CD14-positive monocyte (primary cell): ENCODE measurements around the gene VWC2L. TPM values are rescaled to one million over a fixed set of nuclear protein-coding genes. Genes with fewer than 3 reads are reported as not detected.

Experiments
- DNase-seq, 3 donors: peaks; one replicate each; pipeline ENCODE4 v3.0.0-alpha.2; 2011 to 2022
- H2AFZ ChIP-seq: 2 replicates; pipeline ENCODE4 v1.6.0; 2012; ENCODE audit warnings: mild to moderate bottlenecking, low read depth, low read length, inconsistent platforms; ENCODE audit not compliant: insufficient read depth, poor library complexity, severe bottlenecking
- H3K27ac ChIP-seq, 2 donors: 1 replicate in 1 of 2; 2 replicates in 1 of 2; pipeline ENCODE4 v1.5.1; 2012 to 2013; ENCODE audit warnings: low read length in 2 of 2, control low read depth in 1 of 2, inconsistent platforms in 1 of 2, low read depth in 1 of 2, mild to moderate bottlenecking in 1 of 2
- H3K27me3 ChIP-seq, 2 donors: one replicate each; pipeline versions ENCODE4 v1.6.0 to v1.6.1; 2011 to 2013; ENCODE audit warnings: low read length in 2 of 2; ENCODE audit not compliant: control insufficient read depth in 2 of 2, insufficient read depth in 2 of 2
- H3K36me3 ChIP-seq, 2 donors: replicated peaks in 1 of 2; 1 replicate in 1 of 2; 2 replicates in 1 of 2; pipeline versions ENCODE4 v1.5.1 to v1.6.1; 2012 to 2013; ENCODE audit warnings: low read length in 2 of 2, control low read depth in 1 of 2, inconsistent platforms in 1 of 2, mild to moderate bottlenecking in 1 of 2; ENCODE audit not compliant: insufficient read depth in 2 of 2, control insufficient read depth in 1 of 2
- H3K4me1 ChIP-seq, 2 donors: 1 replicate in 1 of 2; 2 replicates in 1 of 2; pipeline versions ENCODE4 v1.5.1 to v1.6.1; 2012 to 2013; ENCODE audit warnings: low read length in 2 of 2, control low read depth in 1 of 2, inconsistent platforms in 1 of 2, mild to moderate bottlenecking in 1 of 2, moderate library complexity in 1 of 2; ENCODE audit not compliant: insufficient read depth in 2 of 2, control insufficient read depth in 1 of 2
- H3K4me2 ChIP-seq: replicated peaks from 2 replicates; pipeline ENCODE3; 2012; ENCODE audit warnings: low read length, moderate library complexity, mild to moderate bottlenecking; ENCODE audit not compliant: poor library complexity, severe bottlenecking; ENCODE audit errors: extremely low read depth
- H3K4me3 ChIP-seq, 3 experiments: fragments of 200-600 bp in 1 of 3; sonication (generic) in 1 of 3; replicated peaks in 1 of 3; 1 replicate in 2 of 3; 2 replicates in 1 of 3; pipeline ENCODE4 v1.5.1; 2011 to 2013; ENCODE audit warnings: low read length in 3 of 3, mild to moderate bottlenecking in 3 of 3, control low read depth in 2 of 3, low read depth in 2 of 3, inconsistent platforms in 1 of 3, moderate library complexity in 1 of 3
- H3K79me2 ChIP-seq: 2 replicates; pipeline ENCODE4 v1.6.0; 2012; ENCODE audit warnings: mild to moderate bottlenecking, control low read depth, inconsistent platforms, low read length, moderate library complexity; ENCODE audit not compliant: insufficient read depth
- H3K9ac ChIP-seq: 2 replicates; pipeline ENCODE4 v1.6.0; 2017; ENCODE audit warnings: low read length, mild to moderate bottlenecking; ENCODE audit not compliant: insufficient read depth, poor library complexity, severe bottlenecking
- H3K9me3 ChIP-seq, 2 donors: replicated peaks in 1 of 2; 1 replicate in 1 of 2; 2 replicates in 1 of 2; pipeline versions ENCODE4 v1.5.1 to v1.6.1; 2012 to 2013; ENCODE audit warnings: low read length in 2 of 2, control low read depth in 1 of 2; ENCODE audit not compliant: control insufficient read depth in 1 of 2, insufficient read depth in 1 of 2
- H4K20me1 ChIP-seq: 2 replicates; pipeline ENCODE4 v1.6.0; 2012; ENCODE audit warnings: mild to moderate bottlenecking, low read length, control low read depth, moderate library complexity; ENCODE audit not compliant: insufficient read depth
- H3K27ac Mint-ChIP-seq, 7 donors: one replicate each; pipeline ENCODE4 v1.8.0; 2020; ENCODE audit warnings: mild to moderate bottlenecking in 7 of 7, mixed read lengths in 7 of 7, moderate library complexity in 6 of 7, inconsistent platforms in 2 of 7
- H3K27me3 Mint-ChIP-seq, 3 donors: one replicate each; pipeline ENCODE4 v1.8.0; 2021 to 2022; ENCODE audit warnings: low read depth in 3 of 3, mild to moderate bottlenecking in 3 of 3, mixed read lengths in 3 of 3, moderate library complexity in 3 of 3, inconsistent platforms in 1 of 3
- H3K36me3 Mint-ChIP-seq, 2 donors: one replicate each; pipeline ENCODE4 v1.8.0; 2020; ENCODE audit warnings: mixed read lengths in 2 of 2, inconsistent platforms in 1 of 2, mild to moderate bottlenecking in 1 of 2
- H3K4me1 Mint-ChIP-seq: one replicate; pipeline ENCODE4 v1.8.0; 2020; ENCODE audit warnings: mild to moderate bottlenecking, mixed read lengths
- H3K4me3 Mint-ChIP-seq, 2 donors: one replicate each; pipeline ENCODE4 v1.8.0; 2020; ENCODE audit warnings: mild to moderate bottlenecking in 2 of 2, mixed read lengths in 2 of 2, moderate library complexity in 1 of 2
- H3K9me3 Mint-ChIP-seq, 7 donors: one replicate each; pipeline ENCODE4 v1.8.0; 2020 to 2022; ENCODE audit warnings: mixed read lengths in 7 of 7, mild to moderate bottlenecking in 6 of 7, moderate library complexity in 6 of 7, inconsistent platforms in 2 of 7
- WGBS: methylation state at CpG from one replicate; pipeline ENCODE4 v1.1.5; 2013; ENCODE audit warnings: missing lambda C conversion rate; ENCODE audit not compliant: insufficient coverage; 5-methylcytosine and 5-hydroxymethylcytosine counted together
- intact Hi-C, 2 donors: fragments of 100-400 bp; cut with micrococcal nuclease; formaldehyde crosslinking; loops; one replicate each; pipeline versions ENCODE4 v1.15.0 to v1.15.1; 2023
- polyA plus RNA-seq, 3 donors: library from polyadenylated mRNA; depleted of rRNA in 1 of 3; unstranded in 2 of 3; stranded (reverse) in 1 of 3; fragments of 300-500 nt in 2 of 3; fragments of >200 nt in 1 of 3; fragmentation: Illumina TruSeq in 2 of 3; gene quantifications; 1 replicate in 2 of 3; 2 replicates in 1 of 3; pipeline ENCODE4 v1.2.3, GENCODE V29; 2012 to 2021
- TF ChIP-seq, protein P1 (sequence below): fragments of 200-600 bp; IDR thresholded peaks from one replicate; pipeline ENCODE4 v1.8.0; 2022; ENCODE audit warnings: antibody characterized with exemption, mild to moderate bottlenecking

VWC2L gene
- polyA plus RNA-seq, 3 donors = not detected

DNA sequence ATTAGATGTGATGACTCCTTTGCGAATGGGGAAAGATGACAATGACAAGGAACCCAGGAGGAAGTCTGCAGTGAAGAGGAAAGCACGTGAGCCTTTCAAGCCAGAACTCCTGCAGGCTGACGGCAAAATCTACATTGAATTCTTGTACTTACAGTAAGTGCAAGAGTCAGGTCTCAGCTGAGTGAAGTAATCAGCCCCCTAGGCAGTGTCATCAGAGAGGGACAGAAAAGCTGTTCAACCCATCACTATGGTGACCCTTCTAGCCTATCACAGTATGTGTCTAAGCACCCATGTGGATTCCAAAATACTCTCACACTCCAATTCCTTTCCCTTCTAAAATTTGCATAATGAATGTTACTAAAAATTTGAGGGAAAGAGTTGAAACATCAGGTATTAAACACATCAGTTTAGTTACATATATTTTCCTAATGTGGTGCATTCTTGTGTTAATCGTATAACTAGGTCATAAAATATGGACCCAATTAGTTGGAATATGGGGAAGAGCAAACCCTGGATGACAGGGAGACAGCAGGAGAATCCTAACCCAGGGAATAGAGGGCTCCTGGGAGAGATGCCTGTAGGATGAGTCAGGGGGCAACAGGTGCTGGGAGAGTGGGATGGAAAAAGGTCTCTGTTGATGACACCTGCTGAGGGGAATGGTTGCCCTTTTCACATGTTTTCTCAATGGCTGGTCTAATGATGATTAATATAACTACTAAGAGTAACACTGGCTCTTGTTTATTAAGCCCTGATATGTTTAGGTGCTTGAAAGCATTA, 39.5 kb downstream of the VWC2L start:
- Histone ChIP-seq H3K4me3 (no peak overlapping the region), H3K36me3 (no peaks in the 10 kb centered on the region), H3K4me1 (no peaks in the 10 kb centered on the region), H4K20me1 (no peaks in the 10 kb centered on the region), H3K9ac (no peak overlapping the region), H3K4me2 (no peak overlapping the region), H2AFZ (no peak overlapping the region), H3K79me2 (no peaks in the 10 kb centered on the region), H3K9me3 (no peaks in the 10 kb centered on the region), H3K27ac (no peak overlapping the region), H3K27me3 (no peaks in the 10 kb centered on the region)
- 95% methylated on average over 3 of the region's 4 CpGs for WGBS
- TF ChIP-seq, protein P1, sequence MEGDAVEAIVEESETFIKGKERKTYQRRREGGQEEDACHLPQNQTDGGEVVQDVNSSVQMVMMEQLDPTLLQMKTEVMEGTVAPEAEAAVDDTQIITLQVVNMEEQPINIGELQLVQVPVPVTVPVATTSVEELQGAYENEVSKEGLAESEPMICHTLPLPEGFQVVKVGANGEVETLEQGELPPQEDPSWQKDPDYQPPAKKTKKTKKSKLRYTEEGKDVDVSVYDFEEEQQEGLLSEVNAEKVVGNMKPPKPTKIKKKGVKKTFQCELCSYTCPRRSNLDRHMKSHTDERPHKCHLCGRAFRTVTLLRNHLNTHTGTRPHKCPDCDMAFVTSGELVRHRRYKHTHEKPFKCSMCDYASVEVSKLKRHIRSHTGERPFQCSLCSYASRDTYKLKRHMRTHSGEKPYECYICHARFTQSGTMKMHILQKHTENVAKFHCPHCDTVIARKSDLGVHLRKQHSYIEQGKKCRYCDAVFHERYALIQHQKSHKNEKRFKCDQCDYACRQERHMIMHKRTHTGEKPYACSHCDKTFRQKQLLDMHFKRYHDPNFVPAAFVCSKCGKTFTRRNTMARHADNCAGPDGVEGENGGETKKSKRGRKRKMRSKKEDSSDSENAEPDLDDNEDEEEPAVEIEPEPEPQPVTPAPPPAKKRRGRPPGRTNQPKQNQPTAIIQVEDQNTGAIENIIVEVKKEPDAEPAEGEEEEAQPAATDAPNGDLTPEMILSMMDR = no peak
- no peak overlapping the region for H3K4me3 Mint-ChIP-seq
- H3K27ac Mint-ChIP-seq = no peak overlapping the region
- H3K9me3 Mint-ChIP-seq = peaks cover 0 to 7% (median 1%) of the 10 kb centered on the region in 7 donors
- H3K4me1 Mint-ChIP-seq = no peaks in the 10 kb centered on the region
- intact Hi-C loops = no loop called here
- H3K27me3 Mint-ChIP-seq = peaks cover 0 to 3% (median 0%) of the 10 kb centered on the region in 3 donors
- no peaks in the 10 kb centered on the region for H3K36me3 Mint-ChIP-seq
- no peak for DNase-seq

DNA sequence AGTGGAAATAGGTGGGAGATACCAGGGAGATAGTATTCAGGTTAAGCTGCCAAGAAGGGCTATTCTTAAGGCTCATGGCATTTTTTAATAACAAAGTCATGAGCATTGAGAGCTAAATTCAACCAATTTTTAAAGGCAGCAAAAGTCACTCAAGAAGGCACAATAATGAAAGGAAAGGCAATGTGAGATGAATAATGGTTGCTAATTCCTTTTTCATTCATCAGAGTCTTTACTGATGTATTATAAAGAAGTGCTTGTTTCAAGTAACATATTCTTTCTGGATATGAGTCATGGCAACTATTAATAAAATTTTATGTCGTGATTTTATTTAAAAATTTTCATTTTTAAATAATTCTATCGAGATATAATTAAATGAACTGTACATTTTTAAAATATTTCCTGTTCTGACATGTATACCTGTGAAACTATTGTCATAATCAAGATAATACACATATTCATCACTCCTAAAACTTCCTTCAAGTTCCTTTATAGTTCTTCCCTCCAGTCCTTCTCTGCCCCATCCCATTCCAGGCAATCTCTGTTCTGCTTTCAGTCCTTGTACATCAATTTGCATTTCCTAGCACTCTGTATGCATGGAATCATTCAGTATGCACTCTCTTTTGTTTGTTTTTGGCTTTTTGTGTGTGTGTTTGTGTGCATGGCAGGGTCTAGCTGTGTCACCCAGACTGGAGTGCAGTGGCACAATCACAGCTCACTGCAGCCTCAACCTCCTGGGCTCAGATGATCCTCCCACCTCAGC, 40.8 kb downstream of the VWC2L start:
- Histone ChIP-seq H3K27me3 (no peaks in the 10 kb centered on the region), H3K4me3 (no peak overlapping the region), H2AFZ (no peak overlapping the region), H3K9me3 (no peaks in the 10 kb centered on the region), H3K27ac (no peak overlapping the region), H3K4me1 (no peaks in the 10 kb centered on the region), H3K9ac (no peak overlapping the region), H4K20me1 (no peaks in the 10 kb centered on the region), H3K4me2 (no peak overlapping the region), H3K36me3 (no peaks in the 10 kb centered on the region), H3K79me2 (no peaks in the 10 kb centered on the region)
- no CpG with 5 or more reads among the region's 2 CpGs for WGBS
- Mint-ChIP-seq H3K27me3 (peaks cover 0 to 3% (median 0%) of the 10 kb centered on the region in 3 donors), H3K27ac (peak overlapping the region in 1 of 7 donors; percentile 69), H3K9me3 (peaks cover 0 to 7% (median 1%) of the 10 kb centered on the region in 7 donors), H3K4me3 (no peak overlapping the region), H3K4me1 (no peaks in the 10 kb centered on the region), H3K36me3 (no peaks in the 10 kb centered on the region)
- DNase-seq = no peak
- TF ChIP-seq, protein P1 = no peak
- intact Hi-C loops = no loop called here
